Activated CD8-positive, alpha-beta T cell treated with anti-CD3 and anti-CD28 coated beads for 36 hours (primary cell): ENCODE measurements around the gene TAF1L. TPM values are rescaled to one million over a fixed set of nuclear protein-coding genes. Genes with fewer than 3 reads are reported as not detected.

ENCODE experiments used
- ATAC-seq: fragments of 200-7000 bp; cut with Tn5 transposase; one replicate; pipeline ENCODE4 v1.10.0; 2021; ENCODE audit warnings: mild to moderate bottlenecking, moderate library complexity
- CTCF ChIA-PET: fragments of 350-600 bp; sonication (Branson Sonifier 250); formaldehyde crosslinking; loops from one replicate; lab custom pipeline; 2021; ENCODE audit warnings: antibody characterized with exemption; lab: Charles Lee
- POLR2A ChIA-PET: fragments of 350-600 bp; sonication (Branson Sonifier 250); formaldehyde crosslinking; loops from one replicate; lab custom pipeline; 2021; ENCODE audit warnings: antibody characterized with exemption; lab: Charles Lee
- DNase-seq: peaks from one replicate; pipeline ENCODE4 v3.0.0-alpha.2; 2020
- H3K27ac Mint-ChIP-seq: one replicate; pipeline ENCODE4 v1.8.0; 2021; ENCODE audit warnings: mild to moderate bottlenecking, mixed read lengths
- H3K27me3 Mint-ChIP-seq: one replicate; pipeline ENCODE4 v1.8.0; 2021; ENCODE audit warnings: mixed read lengths
- H3K36me3 Mint-ChIP-seq: one replicate; pipeline ENCODE4 v1.8.0; 2021; ENCODE audit warnings: low read depth, mixed read lengths
- H3K4me1 Mint-ChIP-seq: one replicate; pipeline ENCODE4 v1.8.0; 2021; ENCODE audit warnings: low read depth, mixed read lengths
- H3K4me3 Mint-ChIP-seq: one replicate; pipeline ENCODE4 v1.8.0; 2021; ENCODE audit warnings: mild to moderate bottlenecking, moderate library complexity, mixed read lengths
- H3K9me3 Mint-ChIP-seq: one replicate; pipeline ENCODE4 v1.8.0; 2021; ENCODE audit warnings: mixed read lengths
- CTCF ChIP-seq: fragments of 200-600 bp; IDR thresholded peaks from one replicate; pipeline ENCODE4 v1.8.0; 2022; ENCODE audit warnings: antibody characterized with exemption, mild to moderate bottlenecking
- intact Hi-C: fragments of 100-400 bp; cut with micrococcal nuclease; formaldehyde crosslinking; loops from one replicate; pipeline ENCODE4 v1.10.0; 2022
- total RNA-seq, 2 experiments: library from RNA; stranded (reverse); gene quantifications; one replicate each; pipeline ENCODE4 v1.2.3, GENCODE V29; 2021

The TAF1L gene
- total RNA-seq, 2 experiments from 2014 or later: not detected

- ATAC-seq (no peak), DNase-seq (no peak)
- H3K36me3 Mint-ChIP-seq: no peaks in the 10 kb centered on the region
- ChIA-PET CTCF (interaction anchor here (10.0 kb wide), 1 partner anchor 207 kb away, joined by 477 read pairs; no protein-coding TSS in a partner anchor), POLR2A (no interaction called here)
- intact Hi-C loops: no loop called here
- H3K27ac Mint-ChIP-seq: no peak overlapping the region
- H3K9me3 Mint-ChIP-seq: no peaks in the 10 kb centered on the region
- H3K4me3 Mint-ChIP-seq: no peak overlapping the region
- H3K27me3 Mint-ChIP-seq: peaks cover 17% of the 10 kb centered on the region
- TF ChIP-seq CTCF: no peak
- no peaks in the 10 kb centered on the region for H3K4me1 Mint-ChIP-seq
Observed at GRCh38 chr9:32584784-32585183, 50.7 kb downstream of the TAF1L start.

- peak; percentile 50 for TF ChIP-seq CTCF
- ATAC-seq: peak; percentile 62
- POLR2A ChIA-PET: no interaction called here
Observed at GRCh38 chr9:32581512-32582143, 53.8 kb downstream of the TAF1L start.

GRCh38 chr9:32580631-32581300 lies 54.7 kb downstream of the TAF1L start:
- TF ChIP-seq CTCF: no peak
- H3K27me3 Mint-ChIP-seq: peaks cover 13% of the 10 kb centered on the region
- no peak overlapping the region for H3K4me3 Mint-ChIP-seq
- POLR2A ChIA-PET: interaction anchor here (1.5 kb wide), 1 partner anchor 202 kb away, joined by 10 read pairs; no protein-coding TSS in a partner anchor
- intact Hi-C loops: loop anchor here (2.0 kb wide), 1 partner anchor 388 kb away; no protein-coding TSS in a partner anchor
- H3K27ac Mint-ChIP-seq: no peak overlapping the region
- H3K9me3 Mint-ChIP-seq: no peaks in the 10 kb centered on the region
- CTCF ChIA-PET: interaction anchor here (0.8 to 10.0 kb wide), 38 partner anchors 9 to 962 kb away, joined by 3 to 477 read pairs (median 5); partner anchors contain the start of genes ACO1, RIGI, SMIM27 and TOPORS
- H3K4me1 Mint-ChIP-seq: no peaks in the 10 kb centered on the region
- ATAC-seq (no peak), DNase-seq (no peak)
- H3K36me3 Mint-ChIP-seq: no peaks in the 10 kb centered on the region

More at GRCh38 chr9:32581512-32582143, 53.8 kb downstream of the TAF1L start:
- DNase-seq: peak; percentile 57
- peaks cover 14% of the 10 kb centered on the region for H3K27me3 Mint-ChIP-seq
- H3K27ac Mint-ChIP-seq: no peak overlapping the region
- H3K4me1 Mint-ChIP-seq: no peaks in the 10 kb centered on the region
- no peaks in the 10 kb centered on the region for H3K36me3 Mint-ChIP-seq
- intact Hi-C loops: loop anchor here (2.0 kb wide), 1 partner anchor 387 kb away; no protein-coding TSS in a partner anchor
- CTCF ChIA-PET: interaction anchor here (0.7 to 10.0 kb wide), 35 partner anchors 8 to 963 kb away, joined by 3 to 477 read pairs (median 4); partner anchors contain the start of genes ACO1 and RIGI
- no peaks in the 10 kb centered on the region for H3K9me3 Mint-ChIP-seq
- no peak overlapping the region for H3K4me3 Mint-ChIP-seq

- peak; percentile 61 for ATAC-seq
- Mint-ChIP-seq H3K4me3 (no peak overlapping the region), H3K36me3 (no peaks in the 10 kb centered on the region), H3K9me3 (no peaks in the 10 kb centered on the region), H3K27ac (no peak overlapping the region), H3K4me1 (no peaks in the 10 kb centered on the region), H3K27me3 (peaks cover 9% of the 10 kb centered on the region)
- ChIA-PET CTCF (interaction anchor here (0.7 to 10.0 kb wide), 61 partner anchors 10 to 444 kb away, joined by 3 to 477 read pairs (median 4); partner anchors contain the start of genes ACO1, RIGI, SMIM27 and TOPORS), POLR2A (interaction anchor here (1.5 kb wide), 1 partner anchor 201 kb away, joined by 10 read pairs; no protein-coding TSS in a partner anchor)
- intact Hi-C loops: loop anchor here (1.0 to 10.0 kb wide), 3 partner anchors 55 to 389 kb away; partner anchors contain the start of gene RIGI
- peak; percentile 94 for TF ChIP-seq CTCF
- peak; percentile 87 for DNase-seq
Observed at GRCh38 chr9:32579706-32580331, 55.6 kb downstream of the TAF1L start.

Other genes with a start within 250 kb of the TAF1L start
- 1 to 10 TPM; 5.4 to 5.6 TPM for gene RIGI, start 109.5 kb downstream of the TAF1L start, total RNA-seq
- gene SMIM27, start 83.3 kb downstream of the TAF1L start, total RNA-seq: 10 to 100 TPM; 28.0 to 30.9 TPM
- gene TOPORS, start 83.1 kb downstream of the TAF1L start, total RNA-seq: 10 to 100 TPM; 13.3 to 14.2 TPM
- 10 to 100 TPM; 61.4 to 63.4 TPM for gene NDUFB6, start 62.5 kb downstream of the TAF1L start, total RNA-seq
- not detected for gene TMEM215, start 147.9 kb upstream of the TAF1L start, total RNA-seq